SH-SY5Y (cell line): Measurements from ENCODE around the gene SIRT6.

Experiments
- GATA2 ChIP-seq: IDR thresholded peaks from 2 replicates; pipeline ENCODE4 v1.6.1; 2011; ENCODE audit warnings: mild to moderate bottlenecking, low read depth, low read length
- GATA3 ChIP-seq: IDR thresholded peaks from 2 replicates; pipeline ENCODE4 v1.6.1; 2011; ENCODE audit warnings: low read depth, mild to moderate bottlenecking, low read length, moderate library complexity

DNA sequence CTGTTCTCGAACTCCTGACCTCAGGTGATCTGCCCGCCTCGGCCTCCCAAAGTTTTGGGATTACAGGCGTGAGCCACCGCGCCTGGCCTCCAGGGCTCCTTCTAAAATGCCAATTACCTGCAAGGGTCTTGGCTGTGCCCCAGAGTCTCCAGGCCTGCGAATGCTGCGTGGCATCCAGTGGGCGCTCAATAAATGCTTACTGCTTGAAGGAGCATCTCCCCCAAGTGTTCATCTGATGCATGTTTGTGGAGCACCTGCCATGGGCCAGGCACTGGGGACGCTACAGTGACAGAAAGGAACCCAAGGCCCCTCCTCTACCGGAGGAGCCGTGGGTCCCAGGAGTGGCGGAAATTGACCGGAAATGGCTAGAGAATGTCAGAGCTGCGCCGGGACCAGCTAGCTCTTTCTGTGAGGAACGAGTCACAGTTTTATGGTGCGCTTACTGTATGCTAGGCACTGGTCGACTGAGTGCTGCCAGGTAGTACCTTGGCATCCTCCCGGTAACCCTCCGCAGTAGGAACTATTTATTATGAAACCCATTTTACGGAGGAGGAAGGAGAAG is 14.3 kb upstream of the SIRT6 start:
- TF ChIP-seq GATA2 (no peak), GATA3 (no peak)
